Memory B cell (primary cell): ENCODE measurements around the gene DNM3.
A peak's percentile ranks its signal among the peaks of the same experiment; 100 is the strongest.

Source experiments
- ATAC-seq: fragments of 150-1000 bp; cut with Tn5 transposase; 2 replicates; pipeline ENCODE4 v1.10.0; 2021; ENCODE audit warnings: low read depth, mild to moderate bottlenecking, moderate library complexity
- DNase-seq, 2 donors: peaks; one replicate each; pipeline ENCODE4 v3.0.0; 2022; ENCODE audit warnings: low spot score in 2 of 2
- H3K27ac Mint-ChIP-seq: one replicate; pipeline ENCODE4 v1.8.0; 2022; ENCODE audit warnings: mild to moderate bottlenecking, moderate library complexity, mixed read lengths
- H3K27me3 Mint-ChIP-seq: one replicate; pipeline ENCODE4 v1.8.0; 2022; ENCODE audit warnings: mixed read lengths
- H3K36me3 Mint-ChIP-seq: one replicate; pipeline ENCODE4 v1.8.0; 2022; ENCODE audit warnings: mild to moderate bottlenecking, mixed read lengths
- H3K4me1 Mint-ChIP-seq: one replicate; pipeline ENCODE4 v1.8.0; 2022; ENCODE audit warnings: mixed read lengths
- H3K4me3 Mint-ChIP-seq: one replicate; pipeline ENCODE4 v1.8.0; 2022; ENCODE audit warnings: mild to moderate bottlenecking, moderate library complexity, mixed read lengths
- H3K9me3 Mint-ChIP-seq: one replicate; pipeline ENCODE4 v1.8.0; 2022; ENCODE audit warnings: mixed read lengths

Gene DNM3

GRCh38 chr1:172324761-172325160, 483.5 kb downstream of the DNM3 start:
- H3K4me1 Mint-ChIP-seq: no peaks in the 10 kb centered on the region
- H3K4me3 Mint-ChIP-seq: no peak overlapping the region
- H3K27me3 Mint-ChIP-seq: no peaks in the 10 kb centered on the region
- H3K9me3 Mint-ChIP-seq: no peaks in the 10 kb centered on the region
- H3K36me3 Mint-ChIP-seq: peaks cover 4% of the 10 kb centered on the region
- DNase-seq: no peak
- no peak overlapping the region for H3K27ac Mint-ChIP-seq
- no peak for ATAC-seq

- Mint-ChIP-seq H3K36me3 (peaks cover 4% of the 10 kb centered on the region), H3K4me3 (no peak overlapping the region), H3K27me3 (no peaks in the 10 kb centered on the region), H3K27ac (no peak overlapping the region), H3K9me3 (no peaks in the 10 kb centered on the region), H3K4me1 (no peaks in the 10 kb centered on the region)
- DNase-seq (no peak), ATAC-seq (no peak)
These were observed 484.2 kb downstream of the DNM3 start for GRCh38 chr1:172325531-172325930.

- H3K9me3 Mint-ChIP-seq: no peaks in the 10 kb centered on the region
- H3K27ac Mint-ChIP-seq: no peak overlapping the region
- H3K36me3 Mint-ChIP-seq: peaks cover 4% of the 10 kb centered on the region
- H3K27me3 Mint-ChIP-seq: no peaks in the 10 kb centered on the region
- no peak overlapping the region for H3K4me3 Mint-ChIP-seq
- no peak for ATAC-seq
- H3K4me1 Mint-ChIP-seq: peaks cover 3% of the 10 kb centered on the region
- DNase-seq: no peak
These were observed 484.8 kb downstream of the DNM3 start for GRCh38 chr1:172326136-172326535.

DNA sequence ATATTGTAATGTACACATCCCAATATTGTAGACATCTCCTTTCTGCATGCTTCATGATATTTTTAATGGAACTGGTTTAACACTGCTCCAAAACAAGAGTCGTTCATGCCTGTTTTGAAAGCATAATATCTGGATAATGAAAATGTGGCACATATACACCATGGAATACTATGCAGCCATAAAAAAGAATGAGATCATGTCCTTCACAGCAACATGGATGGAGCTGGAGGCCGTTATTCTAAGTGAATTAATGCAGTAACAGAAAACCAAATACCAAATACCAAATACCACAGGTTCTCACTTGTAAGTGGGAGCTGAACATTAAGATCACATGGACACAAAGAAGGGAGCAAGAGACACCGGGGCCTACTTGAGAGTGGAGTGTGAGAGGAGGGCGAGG, 487.0 kb downstream of the DNM3 start:
- Mint-ChIP-seq H3K27me3 (no peaks in the 10 kb centered on the region), H3K27ac (no peak overlapping the region), H3K9me3 (no peaks in the 10 kb centered on the region)

GRCh38 chr1:172332230-172332629, 490.9 kb downstream of the DNM3 start:
- ATAC-seq (no peak), DNase-seq (no peak)
- H3K4me1 Mint-ChIP-seq: peaks cover 6% of the 10 kb centered on the region
- H3K27me3 Mint-ChIP-seq: no peaks in the 10 kb centered on the region
- H3K27ac Mint-ChIP-seq: no peak overlapping the region
- H3K36me3 Mint-ChIP-seq: peaks cover 4% of the 10 kb centered on the region
- no peaks in the 10 kb centered on the region for H3K9me3 Mint-ChIP-seq
- no peak overlapping the region for H3K4me3 Mint-ChIP-seq

More for the DNA sequence above, 487.0 kb downstream of the DNM3 start:
- H3K4me1 Mint-ChIP-seq: peaks cover 6% of the 10 kb centered on the region
- ATAC-seq (no peak), DNase-seq (no peak)
- no peak overlapping the region for H3K4me3 Mint-ChIP-seq
- H3K36me3 Mint-ChIP-seq: peaks cover 4% of the 10 kb centered on the region

GRCh38 chr1:172335377-172335776, 494.1 kb downstream of the DNM3 start:
- Mint-ChIP-seq H3K9me3 (no peaks in the 10 kb centered on the region), H3K27ac (no peak overlapping the region), H3K4me1 (peaks cover 23% of the 10 kb centered on the region), H3K36me3 (peaks cover 4% of the 10 kb centered on the region), H3K4me3 (no peak overlapping the region), H3K27me3 (no peaks in the 10 kb centered on the region)
- no peak for ATAC-seq
- DNase-seq: no peak

- peaks cover 36% of the 10 kb centered on the region for H3K4me1 Mint-ChIP-seq
- no peaks in the 10 kb centered on the region for H3K9me3 Mint-ChIP-seq
- peak; percentile 53 for ATAC-seq
- H3K4me3 Mint-ChIP-seq: peak overlapping the region; percentile 32
- DNase-seq: no peak
- no peaks in the 10 kb centered on the region for H3K27me3 Mint-ChIP-seq
- H3K36me3 Mint-ChIP-seq: peaks cover 4% of the 10 kb centered on the region
- H3K27ac Mint-ChIP-seq: peak overlapping the region; percentile 96
These were observed 497.0 kb downstream of the DNM3 start for GRCh38 chr1:172338295-172338735.

GRCh38 chr1:172339842-172340241, 498.5 kb downstream of the DNM3 start:
- no peaks in the 10 kb centered on the region for H3K9me3 Mint-ChIP-seq
- H3K36me3 Mint-ChIP-seq: peaks cover 4% of the 10 kb centered on the region
- peak overlapping the region; percentile 64 for H3K4me3 Mint-ChIP-seq
- no peaks in the 10 kb centered on the region for H3K27me3 Mint-ChIP-seq
- H3K4me1 Mint-ChIP-seq: peaks cover 44% of the 10 kb centered on the region
- DNase-seq (no peak), ATAC-seq (no peak)
- peak overlapping the region; percentile 96 for H3K27ac Mint-ChIP-seq

DNA sequence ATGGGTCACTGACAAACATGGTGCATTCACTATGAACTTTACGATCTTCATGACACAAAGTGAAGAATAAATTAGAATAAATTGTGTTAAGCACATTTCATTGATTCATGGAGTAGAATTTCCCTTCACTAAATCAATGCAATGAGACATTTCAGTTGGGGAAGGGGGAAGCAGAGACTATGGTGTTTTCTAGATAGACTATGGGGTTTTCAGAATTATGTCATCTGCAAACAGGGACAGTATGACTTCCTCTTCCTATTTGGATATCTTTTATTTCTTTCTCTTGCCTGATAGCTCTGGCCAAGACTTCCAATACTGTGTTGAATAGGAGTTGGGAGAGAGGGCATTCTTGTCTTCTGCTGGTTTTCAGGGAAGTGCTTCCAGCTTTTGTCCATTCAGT, 499.2 kb downstream of the DNM3 start:
- Mint-ChIP-seq H3K27me3 (no peaks in the 10 kb centered on the region), H3K36me3 (peaks cover 4% of the 10 kb centered on the region), H3K9me3 (no peaks in the 10 kb centered on the region), H3K27ac (peak overlapping the region; percentile 96), H3K4me1 (peaks cover 44% of the 10 kb centered on the region), H3K4me3 (peak overlapping the region; percentile 35)
- DNase-seq (no peak), ATAC-seq (peak; percentile 47)

GRCh38 chr1:172341697-172342096, 500.4 kb downstream of the DNM3 start:
- no peak for ATAC-seq
- Mint-ChIP-seq H3K4me1 (peaks cover 44% of the 10 kb centered on the region), H3K4me3 (peak overlapping the region; percentile 17), H3K27me3 (no peaks in the 10 kb centered on the region), H3K9me3 (peaks cover 3% of the 10 kb centered on the region), H3K27ac (peak overlapping the region; percentile 88), H3K36me3 (peaks cover 7% of the 10 kb centered on the region)
- no peak for DNase-seq

- ATAC-seq (peak; percentile 30), DNase-seq (no peak)
- Mint-ChIP-seq H3K4me3 (peak overlapping the region; percentile 41), H3K4me1 (peaks cover 44% of the 10 kb centered on the region), H3K9me3 (peaks cover 7% of the 10 kb centered on the region), H3K36me3 (peaks cover 7% of the 10 kb centered on the region), H3K27me3 (no peaks in the 10 kb centered on the region), H3K27ac (peak overlapping the region; percentile 88)
These were observed 501.4 kb downstream of the DNM3 start for GRCh38 chr1:172342584-172343239.

DNA sequence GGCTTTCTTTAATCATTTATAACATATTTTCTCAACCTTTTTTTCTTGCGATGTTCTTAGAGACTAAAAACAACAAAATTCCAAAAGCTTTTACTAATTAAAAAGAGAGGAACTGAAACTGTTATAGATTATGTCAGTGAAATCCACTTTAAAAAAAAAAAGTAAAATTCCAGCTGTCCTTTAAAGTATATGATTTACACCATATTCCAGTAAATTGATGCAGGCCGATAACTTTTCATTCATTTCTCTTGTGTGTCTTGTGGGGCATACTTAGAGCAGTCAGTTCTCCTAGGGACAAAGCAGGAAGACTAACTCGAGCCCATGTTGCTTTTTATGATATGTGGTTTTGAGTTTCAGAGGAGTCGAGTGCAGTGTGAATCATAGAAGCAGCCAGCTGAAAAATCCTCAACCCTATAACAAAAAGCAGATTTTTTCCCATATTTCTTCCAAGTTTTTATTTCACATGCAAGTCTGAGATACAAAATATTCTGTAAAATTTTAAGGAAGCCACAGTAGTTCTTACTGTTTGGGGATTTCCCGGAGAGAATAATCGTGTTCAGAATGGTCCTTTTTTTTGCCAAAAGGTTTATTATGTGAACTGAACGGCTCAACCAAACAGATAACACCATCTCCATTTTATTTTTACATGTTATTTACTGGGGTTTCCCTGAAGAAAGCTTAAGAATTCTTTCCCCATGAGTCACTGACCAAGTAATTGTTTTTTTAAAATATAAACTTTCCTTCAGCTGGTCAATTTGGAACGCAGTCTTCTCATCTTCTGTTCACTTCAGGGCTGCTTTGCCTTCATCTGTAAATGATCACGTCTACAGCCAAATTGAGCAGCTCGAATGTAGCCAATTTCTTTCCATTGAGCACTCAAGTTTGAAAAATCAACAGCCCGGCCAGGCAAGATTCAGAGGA, 502.2 kb downstream of the DNM3 start:
- peaks cover 41% of the 10 kb centered on the region for H3K4me1 Mint-ChIP-seq
- peaks cover 11% of the 10 kb centered on the region for H3K9me3 Mint-ChIP-seq
- DNase-seq (no peak), ATAC-seq (peak; percentile 70)
- H3K27me3 Mint-ChIP-seq: no peaks in the 10 kb centered on the region
- H3K27ac Mint-ChIP-seq: peak overlapping the region; percentile 88
- peak overlapping the region; percentile 68 for H3K4me3 Mint-ChIP-seq
- H3K36me3 Mint-ChIP-seq: peaks cover 9% of the 10 kb centered on the region

- ATAC-seq: no peak
- Mint-ChIP-seq H3K4me3 (no peak overlapping the region), H3K4me1 (peaks cover 35% of the 10 kb centered on the region)
These were observed 503.1 kb downstream of the DNM3 start for GRCh38 chr1:172344444-172344843.

GRCh38 chr1:172345077-172345476, 503.8 kb downstream of the DNM3 start:
- H3K36me3 Mint-ChIP-seq: peaks cover 5% of the 10 kb centered on the region

More at GRCh38 chr1:172344444-172344843, 503.1 kb downstream of the DNM3 start:
- DNase-seq: no peak
- H3K27me3 Mint-ChIP-seq: no peaks in the 10 kb centered on the region
- H3K36me3 Mint-ChIP-seq: peaks cover 9% of the 10 kb centered on the region
- peaks cover 11% of the 10 kb centered on the region for H3K9me3 Mint-ChIP-seq
- peak overlapping the region; percentile 88 for H3K27ac Mint-ChIP-seq

More at GRCh38 chr1:172345077-172345476, 503.8 kb downstream of the DNM3 start:
- Mint-ChIP-seq H3K4me1 (peaks cover 29% of the 10 kb centered on the region), H3K27ac (peak overlapping the region; percentile 88), H3K9me3 (peaks cover 11% of the 10 kb centered on the region), H3K27me3 (no peaks in the 10 kb centered on the region), H3K4me3 (no peak overlapping the region)
- ATAC-seq (no peak), DNase-seq (no peak)
